Measurements from ENCODE around the gene VPS37C.

VPS37C gene

GRCh38 chr11:61145228-61146005, 15.8 kb downstream of the VPS37C start:
- TF ChIP-seq POLR2AphosphoS5 (IDR thresholded peaks at IDR 0.05; ENCODE audit: low read depth), result no peak
- TF ChIP-seq REST (IDR thresholded peaks at IDR 0.05; ENCODE audit: insufficient replicate concordance, low read depth), result no peak
- TF ChIP-seq CTCF (IDR thresholded peaks at IDR 0.05; ENCODE audit: insufficient read depth, low read length), result no peak
- no peak for TF ChIP-seq SPI1 (IDR thresholded peaks at IDR 0.05; ENCODE audit: borderline replicate concordance, low read depth)
- no peak for TF ChIP-seq GABPA (IDR thresholded peaks at IDR 0.05; ENCODE audit: low read depth)
- DNase-seq (ENCODE audit: low read depth in 1 of 2, low spot score in 1 of 2), result no peak
- Histone ChIP-seq H3K27ac (replicated peaks) (no peak overlapping the region), H3K4me3 (replicated peaks; ENCODE audit: insufficient read depth, low read length) (no peak overlapping the region), H3K27me3 (ENCODE audit: insufficient read depth, poor library complexity, severe bottlenecking) (no peaks in the 10 kb centered on the region)

- TF ChIP-seq CTCF (IDR thresholded peaks at IDR 0.05; ENCODE audit: insufficient read depth, low read length) (no peak), REST (IDR thresholded peaks at IDR 0.05; ENCODE audit: insufficient replicate concordance, low read depth) (no peak), SPI1 (IDR thresholded peaks at IDR 0.05; ENCODE audit: borderline replicate concordance, low read depth) (no peak), POLR2AphosphoS5 (IDR thresholded peaks at IDR 0.05; ENCODE audit: low read depth) (no peak), GABPA (IDR thresholded peaks at IDR 0.05; ENCODE audit: low read depth) (no peak)
- DNase-seq (ENCODE audit: low read depth in 1 of 2, low spot score in 1 of 2), result no peak
- Histone ChIP-seq H3K27ac (replicated peaks) (no peak overlapping the region), H3K27me3 (ENCODE audit: insufficient read depth, poor library complexity, severe bottlenecking) (no peaks in the 10 kb centered on the region), H3K4me3 (replicated peaks; ENCODE audit: insufficient read depth, low read length) (no peak overlapping the region)
Observed at GRCh38 chr11:61144511-61145179, 16.6 kb downstream of the VPS37C start.

- Histone ChIP-seq H3K27me3 (ENCODE audit: insufficient read depth, poor library complexity, severe bottlenecking) (no peaks in the 10 kb centered on the region), H3K4me3 (replicated peaks; ENCODE audit: insufficient read depth, low read length) (no peak overlapping the region), H3K27ac (replicated peaks) (no peak overlapping the region)
- no peak for DNase-seq (ENCODE audit: low read depth in 1 of 2, low spot score in 1 of 2)
- TF ChIP-seq REST (IDR thresholded peaks at IDR 0.05; ENCODE audit: insufficient replicate concordance, low read depth) (no peak), POLR2AphosphoS5 (IDR thresholded peaks at IDR 0.05; ENCODE audit: low read depth) (no peak), CTCF (IDR thresholded peaks at IDR 0.05; ENCODE audit: insufficient read depth, low read length) (no peak), SPI1 (IDR thresholded peaks at IDR 0.05; ENCODE audit: borderline replicate concordance, low read depth) (no peak), GABPA (IDR thresholded peaks at IDR 0.05; ENCODE audit: low read depth) (no peak)
Observed at GRCh38 chr11:61142424-61142823, 18.8 kb downstream of the VPS37C start.

All from HL-60 (cell line).